ENCODE data around the gene PAPSS2.

The PAPSS2 gene

GRCh38 chr10:87646192-87646909 lies 13.3 kb upstream of the PAPSS2 start:
- H3K18ac ChIP-seq (ENCODE audit: low read length): no peak overlapping the region

GRCh38 chr10:87646935-87647334 lies 12.7 kb upstream of the PAPSS2 start:
- Histone ChIP-seq H3K9me3 (ENCODE audit: insufficient read depth, low read depth, low read length) (no peaks in the 10 kb centered on the region), H3K4me3 (ENCODE audit: low read depth, low read length) (no peak overlapping the region), H2BK120ac (ENCODE audit: insufficient read depth, low read length, poor library complexity) (no peak overlapping the region), H2BK12ac (ENCODE audit: low read length) (no peak overlapping the region), H3K9ac (ENCODE audit: low read length) (no peak overlapping the region), H4K8ac (ENCODE audit: low read depth, low read length) (no peak overlapping the region), H3K4me1 (ENCODE audit: control insufficient read depth in 1 of 2, insufficient read depth in 2 of 2, low read length in 2 of 2) (peaks cover 8 to 9% of the 10 kb centered on the region in 2 experiments), H3K79me1 (ENCODE audit: low read length) (peaks cover 1% of the 10 kb centered on the region), H3K36me3 (ENCODE audit: control insufficient read depth in 1 of 2, insufficient read depth in 2 of 2, low read length in 2 of 2) (no peaks in the 10 kb centered on the region), H2AK5ac (ENCODE audit: low read length) (no peak overlapping the region), H4K12ac (ENCODE audit: low read depth, low read length) (no peak overlapping the region), H3K23ac (ENCODE audit: low read length) (no peak overlapping the region), H3K18ac (ENCODE audit: low read length) (no peak overlapping the region), H3K79me2 (ENCODE audit: control insufficient read depth, insufficient read depth, low read length, poor library complexity) (no peaks in the 10 kb centered on the region), H4K91ac (ENCODE audit: low read depth, low read length) (no peak overlapping the region), H3K27me3 (ENCODE audit: insufficient read depth, low read length) (no peaks in the 10 kb centered on the region), H3K4me2 (ENCODE audit: low read length) (peak overlapping the region; percentile 2), H3K14ac (ENCODE audit: low read length) (no peak overlapping the region), H2AFZ (ENCODE audit: insufficient read depth, low read length, poor library complexity) (no peak overlapping the region), H2BK5ac (ENCODE audit: low read depth, low read length, poor library complexity) (peak overlapping the region; percentile 42), H3K27ac (ENCODE audit: low read depth, low read length) (peak overlapping the region; percentile 28), H3K4ac (ENCODE audit: low read depth, low read length) (no peak overlapping the region)
- DNase-seq: peak in 1 of 2 donors; percentile 83
- WGBS (ENCODE audit: extremely low coverage, insufficient coverage, insufficient read length): no CpG with 5 or more reads among the region's 2 CpGs

More at GRCh38 chr10:87646192-87646909, 13.3 kb upstream of the PAPSS2 start:
- H3K9ac ChIP-seq (ENCODE audit: low read length): no peak overlapping the region
- no peak overlapping the region for H2AFZ ChIP-seq (ENCODE audit: insufficient read depth, low read length, poor library complexity)
- peak overlapping the region; percentile 2 for H3K4me2 ChIP-seq (ENCODE audit: low read length)
- no peak overlapping the region for H3K23ac ChIP-seq (ENCODE audit: low read length)
- H3K36me3 ChIP-seq (ENCODE audit: control insufficient read depth in 1 of 2, insufficient read depth in 2 of 2, low read length in 2 of 2): no peaks in the 10 kb centered on the region
- no peak overlapping the region for H3K4ac ChIP-seq (ENCODE audit: low read depth, low read length)
- no peak overlapping the region for H4K12ac ChIP-seq (ENCODE audit: low read depth, low read length)
- peaks cover 7 to 8% of the 10 kb centered on the region in 2 experiments for H3K4me1 ChIP-seq (ENCODE audit: control insufficient read depth in 1 of 2, insufficient read depth in 2 of 2, low read length in 2 of 2)
- peak overlapping the region; percentile 28 for H3K27ac ChIP-seq (ENCODE audit: low read depth, low read length)
- no peaks in the 10 kb centered on the region for H3K79me2 ChIP-seq (ENCODE audit: control insufficient read depth, insufficient read depth, low read length, poor library complexity)
- no peak overlapping the region for H3K4me3 ChIP-seq (ENCODE audit: low read depth, low read length)
- peak in 1 of 2 donors; percentile 84 for DNase-seq
- no peak overlapping the region for H4K8ac ChIP-seq (ENCODE audit: low read depth, low read length)
- H3K9me3 ChIP-seq (ENCODE audit: insufficient read depth, low read depth, low read length): no peaks in the 10 kb centered on the region
- no peak overlapping the region for H2AK5ac ChIP-seq (ENCODE audit: low read length)
- WGBS (ENCODE audit: extremely low coverage, insufficient coverage, insufficient read length): no CpG with 5 or more reads among the region's 4 CpGs
- peak overlapping the region; percentile 42 for H2BK5ac ChIP-seq (ENCODE audit: low read depth, low read length, poor library complexity)
- peaks cover 1% of the 10 kb centered on the region for H3K79me1 ChIP-seq (ENCODE audit: low read length)
- H3K27me3 ChIP-seq (ENCODE audit: insufficient read depth, low read length): no peaks in the 10 kb centered on the region
- H3K14ac ChIP-seq (ENCODE audit: low read length): no peak overlapping the region
- no peak overlapping the region for H2BK120ac ChIP-seq (ENCODE audit: insufficient read depth, low read length, poor library complexity)
- no peak overlapping the region for H2BK12ac ChIP-seq (ENCODE audit: low read length)
- H4K91ac ChIP-seq (ENCODE audit: low read depth, low read length): no peak overlapping the region

GRCh38 chr10:87650838-87651589 lies 8.7 kb upstream of the PAPSS2 start:
- H3K4me2 ChIP-seq (ENCODE audit: low read length): no peak overlapping the region
- H3K4me1 ChIP-seq (ENCODE audit: control insufficient read depth in 1 of 2, insufficient read depth in 2 of 2, low read length in 2 of 2): peaks cover 8 to 10% of the 10 kb centered on the region in 2 experiments
- H2BK120ac ChIP-seq (ENCODE audit: insufficient read depth, low read length, poor library complexity): no peak overlapping the region
- no peak overlapping the region for H2BK5ac ChIP-seq (ENCODE audit: low read depth, low read length, poor library complexity)
- no peaks in the 10 kb centered on the region for H3K36me3 ChIP-seq (ENCODE audit: control insufficient read depth in 1 of 2, insufficient read depth in 2 of 2, low read length in 2 of 2)
- H4K12ac ChIP-seq (ENCODE audit: low read depth, low read length): no peak overlapping the region
- no peak overlapping the region for H3K4ac ChIP-seq (ENCODE audit: low read depth, low read length)
- H3K27ac ChIP-seq (ENCODE audit: low read depth, low read length): no peak overlapping the region
- H2AFZ ChIP-seq (ENCODE audit: insufficient read depth, low read length, poor library complexity): no peak overlapping the region
- peak in 1 of 2 donors; percentile 36 for DNase-seq
- no peak overlapping the region for H3K18ac ChIP-seq (ENCODE audit: low read length)
- H2BK12ac ChIP-seq (ENCODE audit: low read length): peak overlapping the region; percentile 40
- no peaks in the 10 kb centered on the region for H3K79me2 ChIP-seq (ENCODE audit: control insufficient read depth, insufficient read depth, low read length, poor library complexity)
- no peak overlapping the region for H3K4me3 ChIP-seq (ENCODE audit: low read depth, low read length)
- no peaks in the 10 kb centered on the region for H3K27me3 ChIP-seq (ENCODE audit: insufficient read depth, low read length)
- no peak overlapping the region for H3K23ac ChIP-seq (ENCODE audit: low read length)
- no peak overlapping the region for H4K8ac ChIP-seq (ENCODE audit: low read depth, low read length)
- no peaks in the 10 kb centered on the region for H3K9me3 ChIP-seq (ENCODE audit: insufficient read depth, low read depth, low read length)
- no peaks in the 10 kb centered on the region for H3K79me1 ChIP-seq (ENCODE audit: low read length)
- no peak overlapping the region for H2AK5ac ChIP-seq (ENCODE audit: low read length)
- no CpG with 5 or more reads among the region's 5 CpGs for WGBS (ENCODE audit: extremely low coverage, insufficient coverage, insufficient read length)
- H3K14ac ChIP-seq (ENCODE audit: low read length): no peak overlapping the region
- no peak overlapping the region for H4K91ac ChIP-seq (ENCODE audit: low read depth, low read length)
- no peak overlapping the region for H3K9ac ChIP-seq (ENCODE audit: low read length)

DNA sequence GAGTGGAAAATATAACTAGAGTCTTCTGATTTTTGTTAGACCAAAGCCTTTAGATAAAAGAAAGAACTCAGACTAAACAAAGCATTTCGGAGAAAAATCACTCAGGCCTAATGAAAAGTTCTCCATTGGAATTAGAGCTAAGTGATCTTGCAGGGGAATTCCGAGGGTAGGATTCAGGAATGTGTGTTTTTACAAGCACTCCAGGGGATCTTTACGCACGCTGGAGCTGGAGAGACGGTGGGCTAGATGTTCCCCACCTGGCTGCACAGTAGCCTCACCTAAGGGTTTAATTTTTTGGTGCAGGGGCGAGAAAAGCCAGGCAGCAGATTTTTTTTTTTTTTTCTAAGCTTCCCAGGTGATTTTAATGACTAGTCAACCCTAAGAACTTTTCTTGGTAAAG lies 7.9 kb upstream of the PAPSS2 start:
- DNase-seq: no peak
- Histone ChIP-seq H3K23ac (ENCODE audit: low read length) (no peak overlapping the region), H3K4ac (ENCODE audit: low read depth, low read length) (no peak overlapping the region), H3K14ac (ENCODE audit: low read length) (no peak overlapping the region), H4K8ac (ENCODE audit: low read depth, low read length) (no peak overlapping the region), H3K36me3 (ENCODE audit: control insufficient read depth in 1 of 2, insufficient read depth in 2 of 2, low read length in 2 of 2) (no peaks in the 10 kb centered on the region), H2BK5ac (ENCODE audit: low read depth, low read length, poor library complexity) (no peak overlapping the region), H2BK120ac (ENCODE audit: insufficient read depth, low read length, poor library complexity) (no peak overlapping the region), H3K27ac (ENCODE audit: low read depth, low read length) (no peak overlapping the region), H4K91ac (ENCODE audit: low read depth, low read length) (no peak overlapping the region), H4K12ac (ENCODE audit: low read depth, low read length) (no peak overlapping the region), H3K9ac (ENCODE audit: low read length) (no peak overlapping the region), H2AFZ (ENCODE audit: insufficient read depth, low read length, poor library complexity) (no peak overlapping the region), H3K4me1 (ENCODE audit: control insufficient read depth in 1 of 2, insufficient read depth in 2 of 2, low read length in 2 of 2) (peaks cover 5 to 7% of the 10 kb centered on the region in 2 experiments), H3K9me3 (ENCODE audit: insufficient read depth, low read depth, low read length) (no peaks in the 10 kb centered on the region), H2AK5ac (ENCODE audit: low read length) (no peak overlapping the region), H3K18ac (ENCODE audit: low read length) (no peak overlapping the region), H2BK12ac (ENCODE audit: low read length) (no peak overlapping the region), H3K79me2 (ENCODE audit: control insufficient read depth, insufficient read depth, low read length, poor library complexity) (no peaks in the 10 kb centered on the region), H3K4me2 (ENCODE audit: low read length) (no peak overlapping the region), H3K27me3 (ENCODE audit: insufficient read depth, low read length) (no peaks in the 10 kb centered on the region), H3K79me1 (ENCODE audit: low read length) (no peaks in the 10 kb centered on the region), H3K4me3 (ENCODE audit: low read depth, low read length) (no peak overlapping the region)
- WGBS (ENCODE audit: extremely low coverage, insufficient coverage, insufficient read length): no CpG with 5 or more reads among the region's 6 CpGs

Measured in trophoblast cell (in vitro differentiated cells and primary cell).